IPS DF 4.7 (cell line): ENCODE data around the gene DAPK1.

Experiments used
- DNase-seq: peaks from one replicate; pipeline ENCODE4 v3.0.0-alpha.2; 2013; ENCODE audit warnings: low spot score; ENCODE audit errors: extremely low read depth

Gene DAPK1

DNA sequence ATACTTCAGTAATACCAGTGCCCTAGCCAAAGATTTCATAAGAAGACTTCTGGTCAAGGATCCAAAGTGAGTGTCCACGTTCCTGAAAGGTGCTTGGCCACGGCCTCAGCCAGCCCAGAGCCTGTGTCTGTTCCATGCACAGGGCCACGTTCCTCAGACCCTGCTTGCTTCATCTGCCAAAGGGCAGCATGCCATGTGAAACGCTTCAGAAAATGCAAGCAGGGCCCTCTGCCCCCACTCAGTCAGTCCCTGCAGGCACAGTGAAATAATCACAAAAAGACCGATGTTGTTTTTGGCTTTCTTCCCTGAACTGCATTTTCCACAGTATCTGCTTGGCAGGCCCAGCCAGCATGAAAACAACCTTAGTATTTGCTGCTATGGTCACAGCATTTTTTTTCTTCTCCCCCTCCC lies 142.7 kb downstream of the DAPK1 start:
- DNase-seq = no peak

- no peak for DNase-seq
Measured at GRCh38 chr9:87641067-87641466, 143.4 kb downstream of the DAPK1 start.

- no peak for DNase-seq
Measured at GRCh38 chr9:87642330-87643106, 144.9 kb downstream of the DAPK1 start.

GRCh38 chr9:87643107-87643650 lies 145.5 kb downstream of the DAPK1 start:
- DNase-seq = no peak

- DNase-seq = no peak
Measured at GRCh38 chr9:87643778-87644570, 146.3 kb downstream of the DAPK1 start.

GRCh38 chr9:87644659-87645058 lies 147.0 kb downstream of the DAPK1 start:
- DNase-seq = no peak

DNA sequence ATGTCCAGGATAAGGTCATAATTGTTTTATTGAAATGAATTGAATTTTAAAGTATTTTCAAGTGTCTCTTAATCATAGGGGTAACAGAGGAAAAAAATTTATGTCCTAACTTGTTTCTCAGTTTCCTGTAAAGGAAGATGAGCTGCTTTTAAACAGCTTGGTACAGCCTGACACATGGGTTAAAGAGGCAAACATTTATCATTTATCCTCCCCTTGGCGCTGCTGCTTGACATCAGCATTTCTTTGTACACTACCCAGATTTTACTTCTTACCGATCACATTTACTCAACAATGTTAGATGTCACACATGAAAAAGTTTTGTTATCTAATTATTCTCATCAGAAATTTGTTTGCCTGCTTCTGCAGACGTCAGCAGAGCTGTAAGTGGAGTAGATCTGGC lies 148.9 kb downstream of the DAPK1 start:
- DNase-seq = no peak

- no peak for DNase-seq
Measured at GRCh38 chr9:87647114-87647513, 149.4 kb downstream of the DAPK1 start.

DNA sequence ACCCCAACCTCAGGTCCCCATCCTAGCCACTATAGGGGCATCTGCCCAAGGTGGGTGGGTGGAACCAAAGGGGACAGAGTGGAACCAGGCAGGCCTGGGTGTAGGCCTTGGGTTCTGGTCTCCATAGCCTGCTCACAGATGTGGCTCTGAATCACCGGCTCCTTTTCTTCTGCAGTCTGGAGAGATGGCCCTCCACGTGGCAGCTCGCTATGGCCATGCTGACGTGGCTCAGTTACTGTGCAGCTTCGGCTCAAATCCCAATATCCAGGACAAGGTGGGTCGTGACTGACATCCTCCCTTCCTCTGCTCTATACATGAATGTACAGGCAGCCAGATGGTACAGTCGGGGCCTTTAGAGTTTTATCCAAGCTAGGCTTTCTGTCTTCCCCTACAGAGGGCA lies 150.9 kb downstream of the DAPK1 start:
- no peak for DNase-seq

- no peak for DNase-seq
Measured at GRCh38 chr9:87650611-87651295, 153.1 kb downstream of the DAPK1 start.

- no peak for DNase-seq
Measured at GRCh38 chr9:87651431-87651830, 153.8 kb downstream of the DAPK1 start.

- no peak for DNase-seq
Measured at GRCh38 chr9:87653941-87654340, 156.3 kb downstream of the DAPK1 start.

DNA sequence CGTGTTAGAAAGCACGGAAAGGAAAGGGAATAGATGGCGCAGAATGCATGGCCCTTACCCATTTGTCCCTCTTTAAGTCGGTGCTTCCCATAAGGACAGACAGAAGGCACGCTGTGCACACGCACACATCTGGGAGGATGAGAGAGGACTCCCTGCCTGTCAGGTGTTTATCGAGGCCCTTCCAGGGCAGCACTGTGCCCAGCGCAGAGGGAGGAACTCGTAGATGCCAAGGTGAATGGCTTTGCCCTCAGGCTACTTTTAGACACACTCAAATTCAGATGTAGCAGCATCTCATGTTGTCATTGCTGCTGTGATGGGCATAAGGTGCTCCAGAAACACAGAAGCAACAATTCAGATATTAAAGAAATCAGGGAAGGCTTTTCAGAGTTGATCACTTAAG lies 158.1 kb downstream of the DAPK1 start:
- DNase-seq = no peak

DNA sequence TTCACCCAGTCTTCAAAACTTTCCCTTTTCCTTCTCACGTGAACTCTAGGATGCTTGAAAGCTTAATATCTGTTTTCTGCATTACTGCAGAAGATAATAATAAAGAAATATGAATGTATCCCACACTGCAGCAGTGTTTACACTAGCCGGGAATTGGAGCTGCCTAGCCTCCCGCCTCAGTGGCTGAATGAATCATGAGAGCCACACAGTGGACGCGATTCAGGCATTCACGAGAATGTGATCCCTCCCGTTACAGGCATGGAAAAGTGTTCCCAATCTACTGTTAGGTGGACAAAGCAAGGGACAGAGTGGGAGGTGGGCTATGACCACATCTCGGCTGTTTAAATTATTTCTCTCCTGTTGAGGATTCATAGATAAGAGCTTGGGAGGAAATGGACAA lies 158.8 kb downstream of the DAPK1 start:
- no peak for DNase-seq

DNA sequence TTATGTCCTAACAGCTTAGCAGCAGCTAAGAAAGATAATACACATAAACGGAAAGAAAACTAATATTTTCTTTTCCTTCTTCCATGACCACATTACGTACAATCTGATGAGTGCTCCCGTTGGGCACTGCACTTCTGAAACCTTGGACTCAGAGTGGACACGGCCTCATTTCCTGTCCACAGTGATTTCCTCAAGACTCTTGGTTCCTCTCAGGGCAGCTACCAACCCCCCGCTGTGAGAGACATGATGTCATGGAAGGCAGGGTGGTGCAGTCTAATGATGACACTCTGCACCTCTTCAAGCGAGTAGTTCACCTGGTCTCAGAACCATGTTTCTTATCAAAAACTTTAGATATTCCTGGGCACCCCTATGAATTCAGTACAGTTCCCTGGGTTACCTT lies 159.5 kb downstream of the DAPK1 start:
- no peak for DNase-seq

DNA sequence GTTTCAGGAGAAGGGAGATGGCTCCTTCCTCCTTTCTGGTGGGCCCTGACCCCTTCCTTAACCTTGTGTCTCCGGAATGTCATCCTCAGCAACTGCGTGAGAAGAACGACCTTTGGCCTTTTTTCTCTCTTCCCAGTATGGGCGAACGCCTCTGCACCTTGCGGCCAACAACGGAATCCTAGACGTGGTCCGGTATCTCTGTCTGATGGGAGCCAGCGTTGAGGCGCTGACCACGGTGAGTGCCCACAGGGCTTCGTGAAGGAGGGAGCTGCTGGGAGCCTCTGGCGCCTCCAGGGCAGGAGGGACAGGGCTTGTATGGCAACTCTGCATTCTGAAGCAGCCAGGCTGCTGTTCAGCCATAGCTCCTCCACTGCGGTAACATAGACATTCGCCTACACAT lies 160.2 kb downstream of the DAPK1 start:
- no peak for DNase-seq

DNA sequence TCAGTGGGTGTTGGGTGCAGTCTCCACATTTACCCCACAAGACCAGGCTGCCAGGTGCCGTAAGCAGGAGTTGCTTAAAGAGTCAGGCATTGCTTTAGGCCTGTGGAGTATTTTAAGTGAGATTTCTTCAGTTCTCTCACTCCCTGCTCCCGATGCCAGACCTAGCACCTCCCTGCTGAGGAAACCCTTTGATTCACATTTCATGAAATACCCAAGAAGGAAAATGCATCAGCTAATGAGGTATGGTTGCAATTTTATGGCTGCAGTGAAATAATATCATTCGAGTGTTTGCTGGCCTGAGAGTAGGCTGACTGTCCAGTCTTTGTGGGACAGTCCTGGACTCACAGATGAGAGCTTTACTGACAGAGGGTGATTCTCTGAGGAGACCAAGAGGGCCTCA lies 160.8 kb downstream of the DAPK1 start:
- DNase-seq = no peak

GRCh38 chr9:87659534-87660419 lies 162.1 kb downstream of the DAPK1 start:
- no peak for DNase-seq

- no peak for DNase-seq
Measured at GRCh38 chr9:87661241-87661640, 163.6 kb downstream of the DAPK1 start.

DNA sequence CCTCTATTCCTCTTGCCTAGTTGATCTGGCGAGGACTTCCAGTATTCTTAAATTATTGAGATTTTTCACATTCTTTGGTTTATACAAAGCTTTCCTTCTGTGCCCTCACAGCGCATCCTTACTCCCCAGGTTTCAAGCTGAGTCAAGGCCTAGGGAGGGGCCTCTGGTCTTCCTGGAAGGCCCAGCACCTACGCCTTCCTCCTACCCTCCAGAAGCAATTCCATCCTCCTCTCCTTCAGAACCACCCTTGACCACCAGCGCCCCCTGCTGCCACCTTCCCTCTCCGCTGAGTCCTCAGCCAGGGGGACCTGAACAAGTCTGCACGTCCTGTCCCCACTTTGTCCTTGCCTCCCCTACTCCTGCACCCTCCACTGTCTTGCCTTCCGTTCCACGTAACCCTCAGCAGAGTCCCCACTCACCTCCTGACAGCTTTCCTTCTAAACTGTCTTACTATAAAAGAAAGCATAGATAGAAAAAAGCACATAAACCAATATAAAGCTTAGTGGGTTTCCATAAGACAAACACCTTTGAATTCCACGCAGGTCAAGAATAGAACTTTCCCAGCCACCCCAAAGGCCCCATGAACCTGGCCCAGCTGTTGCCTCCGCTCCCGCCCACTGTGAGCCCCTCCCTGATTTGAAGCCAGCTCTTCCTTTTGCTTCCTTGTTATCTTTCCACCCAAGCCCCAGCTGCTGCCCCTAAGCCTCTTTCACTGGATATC lies 165.3 kb downstream of the DAPK1 start:
- DNase-seq = peak; percentile 68
